ENCODE data around the gene CTSV.
"Not testable (repeated sequence)": the region's sequence is repeated elsewhere in the genome, so short reads cannot be mapped to it uniquely, and the experiment has no call there.

The CTSV gene

GRCh38 chr9:97060796-97061195 lies 21.9 kb upstream of the CTSV start:
- 100% methylated on average over 2 of the region's 3 CpGs for WGBS (ENCODE audit: insufficient coverage)

GRCh38 chr9:97059626-97060025 lies 20.7 kb upstream of the CTSV start:
- WGBS (ENCODE audit: insufficient coverage) = 72% methylated on average over 2 of the region's 3 CpGs
- CTCF ChIA-PET = no interaction called here
- no peak overlapping the region for H3K27ac ChIP-seq (ENCODE audit: insufficient read depth in 1 of 2, low read depth in 1 of 2, low read length in 2 of 2, poor library complexity in 1 of 2, severe bottlenecking in 2 of 2)
- no peaks in the 10 kb centered on the region for H3K36me3 ChIP-seq (ENCODE audit: control insufficient read depth in 4 of 4, insufficient read depth in 4 of 4, low read length in 3 of 4)
- no peaks in the 10 kb centered on the region for H3K4me1 ChIP-seq (ENCODE audit: control extremely low read depth in 1 of 4, control insufficient read depth in 4 of 4, insufficient read depth in 4 of 4, low read length in 3 of 4)
- H3K27me3 ChIP-seq (replicated peaks in 2 of 5; ENCODE audit: control insufficient read depth in 4 of 5, insufficient read depth in 5 of 5, low read length in 4 of 5) = peaks cover 0 to 21% (median 4%) of the 10 kb centered on the region in 5 experiments
- H3K4me3 ChIP-seq (ENCODE audit: control insufficient read depth in 1 of 7, extremely low read depth in 1 of 7, insufficient read depth in 4 of 7, low read depth in 2 of 7, low read length in 6 of 7) = no peak overlapping the region
- POLR2A ChIA-PET = no interaction called here
- no peaks in the 10 kb centered on the region for H3K9me3 ChIP-seq (ENCODE audit: control extremely low read depth in 1 of 5, control insufficient read depth in 4 of 5, insufficient read depth in 2 of 5, low read depth in 1 of 5, low read length in 4 of 5)
- no peak for DNase-seq

More at GRCh38 chr9:97060796-97061195, 21.9 kb upstream of the CTSV start:
- CTCF ChIA-PET = no interaction called here
- Histone ChIP-seq H3K27me3 (replicated peaks in 2 of 5; ENCODE audit: control insufficient read depth in 4 of 5, insufficient read depth in 5 of 5, low read length in 4 of 5) (peaks cover 0 to 18% (median 4%) of the 10 kb centered on the region in 5 experiments), H3K27ac (ENCODE audit: insufficient read depth in 1 of 2, low read depth in 1 of 2, low read length in 2 of 2, poor library complexity in 1 of 2, severe bottlenecking in 2 of 2) (no peak overlapping the region), H3K9me3 (ENCODE audit: control extremely low read depth in 1 of 5, control insufficient read depth in 4 of 5, insufficient read depth in 2 of 5, low read depth in 1 of 5, low read length in 4 of 5) (peaks cover 0 to 2% (median 0%) of the 10 kb centered on the region in 5 experiments), H3K4me3 (ENCODE audit: control insufficient read depth in 1 of 7, extremely low read depth in 1 of 7, insufficient read depth in 4 of 7, low read depth in 2 of 7, low read length in 6 of 7) (no peak overlapping the region), H3K4me1 (ENCODE audit: control extremely low read depth in 1 of 4, control insufficient read depth in 4 of 4, insufficient read depth in 4 of 4, low read length in 3 of 4) (no peaks in the 10 kb centered on the region), H3K36me3 (ENCODE audit: control insufficient read depth in 4 of 4, insufficient read depth in 4 of 4, low read length in 3 of 4) (no peaks in the 10 kb centered on the region)
- no peak for DNase-seq
- POLR2A ChIA-PET = no interaction called here

DNA sequence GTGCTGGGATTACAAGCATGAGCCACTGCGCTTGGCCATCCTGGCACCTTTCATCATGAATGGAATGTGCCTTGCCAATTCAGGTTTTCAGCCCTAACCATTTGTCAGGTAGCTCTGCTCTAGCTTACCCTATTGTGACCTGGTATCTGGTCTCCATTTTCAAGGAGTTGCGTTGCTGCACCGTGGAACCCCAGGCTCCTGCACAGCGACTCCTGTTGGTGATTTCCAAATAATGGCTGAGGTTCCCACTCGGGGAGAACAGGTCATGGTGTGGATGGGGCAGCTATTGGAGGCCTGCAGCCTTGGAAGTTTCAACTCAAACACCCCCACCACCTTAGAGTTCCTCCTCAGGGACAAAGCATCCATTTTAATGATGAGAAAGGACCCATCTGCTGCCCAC lies 18.7 kb upstream of the CTSV start:
- CTCF ChIA-PET = no interaction called here
- WGBS (ENCODE audit: insufficient coverage) = 83% methylated on average over 4 of the region's 5 CpGs

GRCh38 chr9:97055891-97056290 lies 16.9 kb upstream of the CTSV start:
- WGBS (ENCODE audit: insufficient coverage) = 98% methylated on average over 8 of the region's 13 CpGs
- POLR2A ChIA-PET = not testable (repeated sequence)

More for the DNA sequence above, 18.7 kb upstream of the CTSV start:
- no peaks in the 10 kb centered on the region for H3K9me3 ChIP-seq (ENCODE audit: control extremely low read depth in 1 of 5, control insufficient read depth in 4 of 5, insufficient read depth in 2 of 5, low read depth in 1 of 5, low read length in 4 of 5)
- H3K27me3 ChIP-seq (replicated peaks in 2 of 5; ENCODE audit: control insufficient read depth in 4 of 5, insufficient read depth in 5 of 5, low read length in 4 of 5) = peaks cover 0 to 37% (median 8%) of the 10 kb centered on the region in 5 experiments
- no peak for DNase-seq
- no peaks in the 10 kb centered on the region for H3K36me3 ChIP-seq (ENCODE audit: control insufficient read depth in 4 of 4, insufficient read depth in 4 of 4, low read length in 3 of 4)
- POLR2A ChIA-PET = no interaction called here
- no peaks in the 10 kb centered on the region for H3K4me1 ChIP-seq (ENCODE audit: control extremely low read depth in 1 of 4, control insufficient read depth in 4 of 4, insufficient read depth in 4 of 4, low read length in 3 of 4)
- H3K27ac ChIP-seq (ENCODE audit: insufficient read depth in 1 of 2, low read depth in 1 of 2, low read length in 2 of 2, poor library complexity in 1 of 2, severe bottlenecking in 2 of 2) = no peak overlapping the region
- no peak overlapping the region for H3K4me3 ChIP-seq (ENCODE audit: control insufficient read depth in 1 of 7, extremely low read depth in 1 of 7, insufficient read depth in 4 of 7, low read depth in 2 of 7, low read length in 6 of 7)

GRCh38 chr9:97053717-97054116 lies 14.8 kb upstream of the CTSV start:
- WGBS (ENCODE audit: insufficient coverage) = 47% methylated on average over 3 of the region's 3 CpGs
- no peak for DNase-seq
- H3K27me3 ChIP-seq (replicated peaks in 2 of 5; ENCODE audit: control insufficient read depth in 4 of 5, insufficient read depth in 5 of 5, low read length in 4 of 5) = peaks cover 0 to 30% (median 5%) of the 10 kb centered on the region in 5 experiments
- H3K4me3 ChIP-seq (ENCODE audit: control insufficient read depth in 1 of 7, extremely low read depth in 1 of 7, insufficient read depth in 4 of 7, low read depth in 2 of 7, low read length in 6 of 7) = no peak overlapping the region
- no peaks in the 10 kb centered on the region for H3K4me1 ChIP-seq (ENCODE audit: control extremely low read depth in 1 of 4, control insufficient read depth in 4 of 4, insufficient read depth in 4 of 4, low read length in 3 of 4)
- ChIA-PET CTCF (interaction anchor here (1.0 kb wide), 1 partner anchor 8 kb away, joined by 3 read pairs; no protein-coding TSS in a partner anchor), POLR2A (no interaction called here)
- H3K27ac ChIP-seq (ENCODE audit: insufficient read depth in 1 of 2, low read depth in 1 of 2, low read length in 2 of 2, poor library complexity in 1 of 2, severe bottlenecking in 2 of 2) = no peak overlapping the region
- H3K36me3 ChIP-seq (ENCODE audit: control insufficient read depth in 4 of 4, insufficient read depth in 4 of 4, low read length in 3 of 4) = no peaks in the 10 kb centered on the region
- no peaks in the 10 kb centered on the region for H3K9me3 ChIP-seq (ENCODE audit: control extremely low read depth in 1 of 5, control insufficient read depth in 4 of 5, insufficient read depth in 2 of 5, low read depth in 1 of 5, low read length in 4 of 5)

More at GRCh38 chr9:97055891-97056290, 16.9 kb upstream of the CTSV start:
- H3K27me3 ChIP-seq (replicated peaks in 2 of 5; ENCODE audit: control insufficient read depth in 4 of 5, insufficient read depth in 5 of 5, low read length in 4 of 5) = peaks cover 0 to 39% (median 5%) of the 10 kb centered on the region in 5 experiments
- H3K36me3 ChIP-seq (ENCODE audit: control insufficient read depth in 4 of 4, insufficient read depth in 4 of 4, low read length in 3 of 4); H3K27ac ChIP-seq (ENCODE audit: insufficient read depth in 1 of 2, low read depth in 1 of 2, low read length in 2 of 2, poor library complexity in 1 of 2, severe bottlenecking in 2 of 2); H3K4me3 ChIP-seq (ENCODE audit: control insufficient read depth in 1 of 7, extremely low read depth in 1 of 7, insufficient read depth in 4 of 7, low read depth in 2 of 7, low read length in 6 of 7); H3K9me3 ChIP-seq (ENCODE audit: control extremely low read depth in 1 of 5, control insufficient read depth in 4 of 5, insufficient read depth in 2 of 5, low read depth in 1 of 5, low read length in 4 of 5); H3K4me1 ChIP-seq (ENCODE audit: control extremely low read depth in 1 of 4, control insufficient read depth in 4 of 4, insufficient read depth in 4 of 4, low read length in 3 of 4); DNase-seq; CTCF ChIA-PET: not testable (repeated sequence)

DNA sequence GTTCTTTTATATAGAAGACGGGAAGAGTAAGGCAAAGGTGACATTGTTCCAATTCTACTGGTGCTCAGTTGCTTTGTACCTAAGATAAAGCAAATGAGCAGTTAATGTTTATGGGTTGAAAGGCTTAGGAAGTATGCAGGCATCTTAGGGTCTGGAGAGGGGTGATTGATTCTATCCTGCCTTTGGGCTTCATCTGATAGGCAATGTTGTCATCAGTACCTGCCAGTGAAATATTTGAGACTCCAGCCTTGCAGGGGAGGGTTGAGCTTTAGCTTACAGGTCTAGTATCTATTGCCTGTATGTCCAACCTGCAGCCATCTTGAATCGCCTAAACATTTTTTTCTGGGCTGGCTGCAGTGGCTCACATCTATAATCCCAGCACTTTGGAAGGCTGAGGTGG lies 13.8 kb upstream of the CTSV start:
- no peaks in the 10 kb centered on the region for H3K4me1 ChIP-seq (ENCODE audit: control extremely low read depth in 1 of 4, control insufficient read depth in 4 of 4, insufficient read depth in 4 of 4, low read length in 3 of 4)
- POLR2A ChIA-PET = no interaction called here

DNA sequence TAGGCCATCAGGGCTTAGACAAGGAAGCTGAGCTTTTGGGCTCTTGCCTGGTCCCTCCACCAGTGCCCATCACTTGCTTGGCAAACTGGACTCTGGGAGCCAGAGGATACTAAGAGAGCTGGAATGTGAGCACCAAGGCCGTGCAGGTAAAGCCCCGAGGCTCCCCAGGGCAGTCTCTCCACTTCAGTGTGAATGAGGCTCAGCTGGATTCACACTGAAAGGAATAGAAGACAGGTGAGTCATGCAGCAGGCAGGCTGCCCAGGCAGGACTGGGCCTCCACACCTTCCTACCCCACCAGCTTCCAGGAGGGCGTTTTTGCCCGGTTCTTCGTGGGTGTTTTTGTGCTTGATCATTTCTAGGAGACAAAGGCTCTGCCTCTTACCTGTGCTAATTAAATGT lies 7.3 kb upstream of the CTSV start:
- no peak overlapping the region for H3K4me3 ChIP-seq (ENCODE audit: control insufficient read depth in 1 of 7, extremely low read depth in 1 of 7, insufficient read depth in 4 of 7, low read depth in 2 of 7, low read length in 6 of 7)
- no CpG with 5 or more reads among the region's 5 CpGs for WGBS (ENCODE audit: insufficient coverage)
- DNase-seq = no peak
- H3K36me3 ChIP-seq (ENCODE audit: control insufficient read depth in 4 of 4, insufficient read depth in 4 of 4, low read length in 3 of 4) = no peaks in the 10 kb centered on the region
- ChIA-PET POLR2A (no interaction called here), CTCF (no interaction called here)
- H3K27ac ChIP-seq (ENCODE audit: insufficient read depth in 1 of 2, low read depth in 1 of 2, low read length in 2 of 2, poor library complexity in 1 of 2, severe bottlenecking in 2 of 2) = no peak overlapping the region
- peaks cover 2 to 32% (median 9%) of the 10 kb centered on the region in 5 experiments for H3K27me3 ChIP-seq (replicated peaks in 2 of 5; ENCODE audit: control insufficient read depth in 4 of 5, insufficient read depth in 5 of 5, low read length in 4 of 5)
- peaks cover 0 to 4% (median 0%) of the 10 kb centered on the region in 5 experiments for H3K9me3 ChIP-seq (ENCODE audit: control extremely low read depth in 1 of 5, control insufficient read depth in 4 of 5, insufficient read depth in 2 of 5, low read depth in 1 of 5, low read length in 4 of 5)
- H3K4me1 ChIP-seq (ENCODE audit: control extremely low read depth in 1 of 4, control insufficient read depth in 4 of 4, insufficient read depth in 4 of 4, low read length in 3 of 4) = no peaks in the 10 kb centered on the region

More for the DNA sequence above, 13.8 kb upstream of the CTSV start:
- Histone ChIP-seq H3K4me3 (ENCODE audit: control insufficient read depth in 1 of 7, extremely low read depth in 1 of 7, insufficient read depth in 4 of 7, low read depth in 2 of 7, low read length in 6 of 7) (no peak overlapping the region), H3K9me3 (ENCODE audit: control extremely low read depth in 1 of 5, control insufficient read depth in 4 of 5, insufficient read depth in 2 of 5, low read depth in 1 of 5, low read length in 4 of 5) (no peaks in the 10 kb centered on the region), H3K36me3 (ENCODE audit: control insufficient read depth in 4 of 4, insufficient read depth in 4 of 4, low read length in 3 of 4) (no peaks in the 10 kb centered on the region), H3K27ac (ENCODE audit: insufficient read depth in 1 of 2, low read depth in 1 of 2, low read length in 2 of 2, poor library complexity in 1 of 2, severe bottlenecking in 2 of 2) (no peak overlapping the region), H3K27me3 (replicated peaks in 2 of 5; ENCODE audit: control insufficient read depth in 4 of 5, insufficient read depth in 5 of 5, low read length in 4 of 5) (peaks cover 0 to 30% (median 5%) of the 10 kb centered on the region in 5 experiments)
- no peak for DNase-seq
- CTCF ChIA-PET = interaction anchor here (1.0 kb wide), 1 partner anchor 9 kb away, joined by 3 read pairs; no protein-coding TSS in a partner anchor
- 90% methylated on average over 2 of the region's 2 CpGs for WGBS (ENCODE audit: insufficient coverage)

Data from common myeloid progenitor, CD34-positive (primary cell).